Spleen (tissue), 7 donors: ENCODE data around the gene CXXC5.

ENCODE experiments used
- CTCF ChIP-seq, 11 experiments: fragments of 200-600 bp in 7 of 11; fragments of 450-650 bp in 4 of 11; sonication (generic) in 4 of 11; IDR thresholded peaks in 8 of 11; conservative IDR thresholded peaks in 3 of 11; 1 replicate in 7 of 11; 2 replicates in 4 of 11; pipeline versions ENCODE4 v1.4.0 to v1.8.0; 2016 to 2021; ENCODE audit warnings: antibody characterized with exemption in 11 of 11, inconsistent platforms in 4 of 11, mild to moderate bottlenecking in 1 of 11
- POLR2A ChIP-seq, 3 donors: fragments of 450-650 bp; IDR thresholded peaks; one replicate each; pipeline ENCODE4 v1.5.1; 2017; ENCODE audit warnings: antibody characterized with exemption in 3 of 3, mild to moderate bottlenecking in 1 of 3
- POLR2AphosphoS5 ChIP-seq, 3 donors: sonication (generic); formaldehyde crosslinking; IDR thresholded peaks; one replicate each; pipeline ENCODE4 v1.5.1; 2017; ENCODE audit warnings: antibody characterized with exemption in 3 of 3
- donor health status: DM: no; HTN: no; CAD: no; lungs with moderate emphysema.
- donor health status: DM: no; HTN: no; CAD: no.
- donor health status: DM: no; HTN: no; CAD: no.

- TF ChIP-seq POLR2A (IDR thresholded peaks at IDR 0.05) (no peak), CTCF (IDR thresholded peaks at IDR 0.05 in 8 of 11, conservative IDR thresholded peaks at IDR 0.05 in 3 of 11) (no peak), POLR2AphosphoS5 (IDR thresholded peaks at IDR 0.05) (peak in 2 of 3 donors; percentile 25 to 37)
Measured at GRCh38 chr5:139678751-139679750, 30.9 kb downstream of the CXXC5 start.
